ENCODE results near the gene DGKB. TPM values are rescaled to one million over a fixed set of nuclear protein-coding genes. Genes with fewer than 3 reads are reported as not detected.

The DGKB gene
- total RNA-seq = 0.21 TPM in 1 of 2 replicates, not detected in the other

GRCh38 chr7:14902589-14903067, at the start of gene DGKB:
TSS of gene DGKB (minus strand) at chr7:14902751.

